ENCODE results near the gene BCAN.
"Not testable (repeated sequence)": the region's sequence is repeated elsewhere in the genome, so short reads cannot be mapped to it uniquely, and the experiment has no call there.

Gene BCAN

DNA sequence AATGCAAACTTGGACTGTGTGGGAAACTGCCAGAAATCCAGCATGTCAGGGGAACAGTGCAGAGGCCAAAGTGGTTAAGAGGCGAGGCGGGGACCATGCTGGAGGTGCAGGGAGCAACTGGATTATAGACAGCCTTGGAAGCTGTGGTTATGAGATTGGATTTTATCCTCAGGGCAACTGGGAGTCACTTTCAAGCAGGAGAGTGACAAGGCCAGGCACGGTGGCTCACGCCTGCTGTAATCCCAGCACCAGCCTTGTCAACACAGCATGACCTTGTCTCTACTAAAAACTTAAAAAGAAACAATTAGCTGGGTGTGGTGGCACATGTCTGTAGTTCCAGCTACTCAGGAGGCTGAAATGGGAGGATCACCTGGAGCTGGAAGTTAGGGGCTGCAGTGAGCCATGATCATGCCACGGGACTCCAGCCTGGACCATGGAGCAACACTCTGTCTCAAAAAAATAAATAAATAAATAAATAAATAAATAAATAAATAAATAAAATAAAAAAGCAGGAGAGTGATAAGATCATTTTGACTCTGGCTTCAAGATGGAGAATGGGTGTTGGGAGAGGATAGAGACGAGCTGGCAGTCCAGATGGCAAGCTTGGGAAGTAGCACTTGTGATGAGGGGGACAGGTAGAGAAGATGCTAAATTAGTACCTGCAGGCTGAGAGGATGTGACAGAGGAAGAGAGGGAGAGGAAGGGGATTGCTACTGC lies 19.2 kb upstream of the BCAN start:
- Histone ChIP-seq H3K4me1 (ENCODE audit: control insufficient read depth, insufficient read depth, low read length) (peaks cover 20% of the 10 kb centered on the region), H3K36me3 (ENCODE audit: control insufficient read depth, insufficient read depth, low read length) (no peaks in the 10 kb centered on the region), H3K27me3 (ENCODE audit: control insufficient read depth, insufficient read depth, low read length) (peaks cover 79% of the 10 kb centered on the region), H3K9me3 (ENCODE audit: control insufficient read depth, low read length) (no peaks in the 10 kb centered on the region), H3K9ac (ENCODE audit: low read length) (no peak overlapping the region), H3K4me3 (ENCODE audit: low read length) (no peak overlapping the region)

DNA sequence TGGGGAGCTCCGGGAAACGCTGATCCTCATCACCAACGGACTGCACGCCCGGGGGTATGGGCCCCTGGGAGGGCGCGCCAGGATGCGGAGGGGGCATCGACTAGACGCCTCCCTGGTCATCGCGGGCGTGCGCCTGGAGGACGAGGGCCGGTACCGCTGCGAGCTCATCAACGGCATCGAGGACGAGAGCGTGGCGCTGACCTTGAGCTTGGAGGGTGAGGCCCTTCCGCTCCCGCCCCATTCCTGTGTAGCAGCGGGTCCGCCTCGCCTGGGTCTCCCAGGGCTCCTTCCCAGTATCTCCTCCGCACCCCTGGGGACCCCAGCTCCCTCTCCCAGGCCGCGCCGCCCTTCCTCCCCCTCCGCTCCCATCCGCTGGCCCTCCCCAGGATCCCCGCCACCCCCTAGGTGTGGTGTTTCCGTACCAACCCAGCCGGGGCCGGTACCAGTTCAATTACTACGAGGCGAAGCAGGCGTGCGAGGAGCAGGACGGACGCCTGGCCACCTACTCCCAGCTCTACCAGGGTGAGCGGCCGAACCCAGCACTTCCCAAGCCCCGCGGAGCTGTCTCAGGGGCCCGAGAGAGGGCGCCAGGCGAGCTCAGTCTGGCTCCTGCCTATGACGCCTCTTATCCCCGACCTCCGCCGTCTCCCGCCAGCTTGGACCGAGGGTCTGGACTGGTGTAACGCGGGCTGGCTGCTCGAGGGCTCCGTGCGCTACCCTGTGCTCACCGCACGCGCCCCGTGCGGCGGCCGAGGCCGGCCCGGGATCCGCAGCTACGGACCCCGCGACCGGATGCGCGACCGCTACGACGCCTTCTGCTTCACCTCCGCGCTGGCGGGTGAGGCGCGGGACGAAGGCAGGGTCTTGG lies 17.7 kb upstream of the BCAN start:
- H3K9ac ChIP-seq (ENCODE audit: low read length) = no peak overlapping the region
- peaks cover 78% of the 10 kb centered on the region for H3K27me3 ChIP-seq (ENCODE audit: control insufficient read depth, insufficient read depth, low read length)
- H3K9me3 ChIP-seq (ENCODE audit: control insufficient read depth, low read length) = no peaks in the 10 kb centered on the region
- H3K36me3 ChIP-seq (ENCODE audit: control insufficient read depth, insufficient read depth, low read length) = no peaks in the 10 kb centered on the region
- H3K4me3 ChIP-seq (ENCODE audit: low read length) = no peak overlapping the region
- peaks cover 20% of the 10 kb centered on the region for H3K4me1 ChIP-seq (ENCODE audit: control insufficient read depth, insufficient read depth, low read length)

DNA sequence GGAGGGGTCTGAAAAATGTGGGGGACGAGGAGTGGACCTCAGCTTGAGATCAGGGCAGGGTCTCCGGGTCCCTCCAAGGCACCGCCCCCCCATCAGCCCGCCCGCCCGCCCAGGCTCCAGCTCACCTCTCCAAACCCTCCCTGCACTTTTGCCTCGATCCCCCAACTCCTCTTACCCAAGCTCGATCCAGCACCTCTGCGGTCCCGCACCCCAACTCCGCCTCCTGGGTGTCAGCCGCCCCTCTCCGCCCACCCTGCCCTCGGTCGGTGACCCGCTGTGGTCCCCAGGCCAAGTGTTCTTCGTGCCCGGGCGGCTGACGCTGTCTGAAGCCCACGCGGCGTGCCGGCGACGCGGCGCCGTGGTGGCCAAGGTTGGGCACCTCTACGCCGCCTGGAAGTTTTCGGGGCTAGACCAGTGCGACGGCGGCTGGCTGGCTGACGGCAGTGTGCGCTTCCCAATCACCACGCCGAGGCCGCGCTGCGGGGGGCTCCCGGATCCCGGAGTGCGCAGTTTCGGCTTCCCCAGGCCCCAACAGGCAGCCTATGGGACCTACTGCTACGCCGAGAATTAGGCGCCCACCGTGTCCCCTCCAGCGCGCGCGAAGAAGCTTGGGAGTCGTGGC lies 17.0 kb upstream of the BCAN start:
- H3K9ac ChIP-seq (ENCODE audit: low read length) = no peak overlapping the region
- H3K36me3 ChIP-seq (ENCODE audit: control insufficient read depth, insufficient read depth, low read length) = no peaks in the 10 kb centered on the region
- H3K9me3 ChIP-seq (ENCODE audit: control insufficient read depth, low read length) = no peaks in the 10 kb centered on the region
- H3K4me3 ChIP-seq (ENCODE audit: low read length) = no peak overlapping the region
- H3K27me3 ChIP-seq (ENCODE audit: control insufficient read depth, insufficient read depth, low read length) = peaks cover 71% of the 10 kb centered on the region
- peaks cover 20% of the 10 kb centered on the region for H3K4me1 ChIP-seq (ENCODE audit: control insufficient read depth, insufficient read depth, low read length)

DNA sequence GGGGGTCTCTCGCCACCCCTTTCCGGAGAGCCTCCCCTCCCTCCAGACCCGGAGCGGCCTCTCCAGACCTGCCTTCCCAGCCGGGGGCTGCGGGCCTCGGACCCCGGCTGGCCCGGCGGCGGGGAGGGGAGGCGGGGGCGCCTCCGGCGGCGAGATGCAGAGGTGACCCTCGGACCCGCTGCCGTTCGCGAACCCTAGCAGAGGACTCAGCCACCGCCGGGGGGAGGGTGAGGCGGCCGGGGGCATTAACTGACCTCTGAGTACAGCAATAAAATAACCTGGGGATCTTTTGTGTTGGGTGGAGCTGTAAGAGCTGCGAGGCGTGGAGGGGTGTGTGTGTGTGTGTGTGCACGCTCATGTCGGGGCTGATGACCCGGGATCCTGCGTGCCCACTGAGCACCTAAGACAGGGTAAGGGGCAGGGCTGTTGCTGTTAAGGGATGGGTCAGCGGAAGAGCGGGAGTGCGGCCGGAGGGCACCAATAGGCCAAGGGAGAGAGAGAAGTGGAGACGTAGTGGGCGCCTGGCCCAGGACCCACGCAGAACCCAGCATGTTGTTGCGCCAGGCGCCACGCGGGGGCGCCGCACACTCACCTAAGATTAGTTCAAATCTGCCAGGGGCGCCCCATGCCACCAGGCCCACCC lies 16.4 kb upstream of the BCAN start:
- Histone ChIP-seq H3K4me3 (ENCODE audit: low read length) (no peak overlapping the region), H3K9me3 (ENCODE audit: control insufficient read depth, low read length) (no peaks in the 10 kb centered on the region), H3K27me3 (ENCODE audit: control insufficient read depth, insufficient read depth, low read length) (peaks cover 73% of the 10 kb centered on the region), H3K9ac (ENCODE audit: low read length) (no peak overlapping the region), H3K4me1 (ENCODE audit: control insufficient read depth, insufficient read depth, low read length) (peaks cover 20% of the 10 kb centered on the region), H3K36me3 (ENCODE audit: control insufficient read depth, insufficient read depth, low read length) (no peaks in the 10 kb centered on the region)

DNA sequence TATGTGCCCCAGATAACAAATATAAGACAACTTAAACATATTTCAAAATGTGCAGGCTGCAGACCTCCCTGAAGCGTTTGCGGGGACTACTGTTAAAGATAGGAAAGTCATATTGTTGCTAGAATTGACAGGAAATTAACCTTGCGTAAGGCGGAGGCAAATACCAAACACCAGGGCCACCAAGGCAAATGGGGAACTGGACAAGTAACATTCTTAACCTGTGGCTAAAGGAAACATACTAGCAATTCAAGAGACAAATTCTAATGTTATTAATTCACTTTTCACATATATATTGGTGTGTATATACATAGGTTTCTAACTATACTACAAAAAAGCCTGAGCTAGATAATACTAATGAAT lies 15.9 kb upstream of the BCAN start:
- H3K9me3 ChIP-seq (ENCODE audit: control insufficient read depth, low read length) = no peaks in the 10 kb centered on the region
- H3K36me3 ChIP-seq (ENCODE audit: control insufficient read depth, insufficient read depth, low read length) = no peaks in the 10 kb centered on the region
- peaks cover 20% of the 10 kb centered on the region for H3K4me1 ChIP-seq (ENCODE audit: control insufficient read depth, insufficient read depth, low read length)
- no peak overlapping the region for H3K9ac ChIP-seq (ENCODE audit: low read length)
- no peak overlapping the region for H3K4me3 ChIP-seq (ENCODE audit: low read length)
- H3K27me3 ChIP-seq (ENCODE audit: control insufficient read depth, insufficient read depth, low read length) = peaks cover 68% of the 10 kb centered on the region

DNA sequence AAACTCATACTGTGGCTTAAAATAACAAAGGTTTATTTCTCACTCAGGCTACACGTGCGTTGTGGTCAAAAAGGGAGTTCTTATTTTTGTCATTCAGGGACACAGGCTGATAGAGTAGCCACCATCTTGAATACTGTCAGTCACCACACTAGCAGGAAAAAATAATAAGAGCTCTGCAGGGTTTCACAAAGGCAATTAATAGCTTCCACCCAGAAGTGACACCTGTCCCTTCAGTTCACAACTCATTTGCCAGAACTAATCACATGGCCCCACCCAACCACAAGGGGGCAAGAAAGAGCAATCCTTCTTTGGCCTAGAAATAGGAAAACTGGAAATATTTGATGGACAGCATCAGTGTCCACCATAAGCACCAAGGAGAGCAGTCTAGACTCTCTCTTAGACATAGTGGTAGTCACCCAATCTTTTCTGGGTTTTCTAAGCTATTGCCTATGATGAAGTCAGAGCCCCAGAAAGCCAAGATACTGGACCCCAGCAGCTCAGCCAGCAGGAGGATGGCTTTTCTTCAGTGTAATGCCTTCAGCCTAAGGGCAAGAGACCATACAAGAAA lies 14.5 kb upstream of the BCAN start:
- no peaks in the 10 kb centered on the region for H3K9me3 ChIP-seq (ENCODE audit: control insufficient read depth, low read length)
- H3K4me1 ChIP-seq (ENCODE audit: control insufficient read depth, insufficient read depth, low read length) = peaks cover 20% of the 10 kb centered on the region
- no peak overlapping the region for H3K4me3 ChIP-seq (ENCODE audit: low read length)
- H3K9ac ChIP-seq (ENCODE audit: low read length) = no peak overlapping the region
- H3K27me3 ChIP-seq (ENCODE audit: control insufficient read depth, insufficient read depth, low read length) = peaks cover 66% of the 10 kb centered on the region
- no peaks in the 10 kb centered on the region for H3K36me3 ChIP-seq (ENCODE audit: control insufficient read depth, insufficient read depth, low read length)

DNA sequence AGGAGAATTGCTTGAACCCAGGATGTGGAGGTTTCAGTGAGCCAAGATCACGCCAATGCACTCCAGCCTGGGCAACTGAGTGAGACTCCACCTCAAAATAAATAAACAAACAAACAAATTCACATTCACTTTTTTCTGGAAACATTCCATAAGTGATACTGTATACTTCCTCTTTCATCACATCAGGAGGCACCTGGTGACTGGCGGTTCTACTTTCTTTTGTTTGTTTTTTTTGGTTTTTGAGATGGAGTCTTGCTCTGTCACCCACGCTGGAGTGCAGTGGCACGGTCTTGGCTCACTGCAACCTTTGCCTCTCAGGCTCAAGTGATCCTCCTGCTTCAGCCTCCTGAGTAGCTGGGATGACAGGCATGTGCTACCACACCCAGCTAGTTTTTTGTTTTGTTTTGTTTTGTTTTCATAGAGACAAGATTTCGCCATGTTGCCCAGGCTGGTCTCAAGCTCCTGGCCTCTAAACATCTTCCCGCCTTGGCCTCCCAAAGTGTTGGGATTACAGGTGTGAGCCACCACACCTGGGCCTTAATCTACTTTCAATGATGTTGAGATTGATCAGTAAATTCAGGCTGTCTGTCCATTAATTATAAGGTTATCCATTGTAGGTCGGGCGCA lies 12.0 kb upstream of the BCAN start:
- Histone ChIP-seq H3K9me3 (ENCODE audit: control insufficient read depth, low read length) (no peaks in the 10 kb centered on the region), H3K27me3 (ENCODE audit: control insufficient read depth, insufficient read depth, low read length) (peaks cover 61% of the 10 kb centered on the region), H3K9ac (ENCODE audit: low read length) (no peak overlapping the region), H3K36me3 (ENCODE audit: control insufficient read depth, insufficient read depth, low read length) (no peaks in the 10 kb centered on the region), H3K4me3 (ENCODE audit: low read length) (no peak overlapping the region), H3K4me1 (ENCODE audit: control insufficient read depth, insufficient read depth, low read length) (peaks cover 8% of the 10 kb centered on the region)

DNA sequence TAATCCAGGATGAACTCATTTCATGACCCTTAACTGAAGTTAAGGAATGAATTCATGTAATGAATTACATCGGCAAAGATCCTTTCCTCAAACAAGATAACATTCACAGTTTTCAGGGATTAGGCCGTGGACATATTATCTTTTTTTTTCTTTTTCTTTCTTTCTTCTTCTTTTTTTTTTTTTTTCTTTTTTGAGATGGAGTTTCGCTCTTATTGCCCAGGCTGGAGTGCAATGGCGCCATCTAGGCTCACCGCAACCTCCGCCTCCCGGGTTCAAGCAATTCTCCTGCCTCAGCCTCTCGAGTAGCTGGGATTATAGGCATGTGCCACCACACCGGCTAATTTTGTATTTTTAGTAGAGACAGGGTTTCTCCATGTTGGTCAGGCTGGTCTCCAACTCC lies 10.8 kb upstream of the BCAN start:
- H3K27me3 ChIP-seq (ENCODE audit: control insufficient read depth, insufficient read depth, low read length) = peaks cover 51% of the 10 kb centered on the region
- not testable (repeated sequence) for H3K4me1 ChIP-seq (ENCODE audit: control insufficient read depth, insufficient read depth, low read length); H3K4me3 ChIP-seq (ENCODE audit: low read length); H3K9me3 ChIP-seq (ENCODE audit: control insufficient read depth, low read length); H3K36me3 ChIP-seq (ENCODE audit: control insufficient read depth, insufficient read depth, low read length); H3K9ac ChIP-seq (ENCODE audit: low read length)

DNA sequence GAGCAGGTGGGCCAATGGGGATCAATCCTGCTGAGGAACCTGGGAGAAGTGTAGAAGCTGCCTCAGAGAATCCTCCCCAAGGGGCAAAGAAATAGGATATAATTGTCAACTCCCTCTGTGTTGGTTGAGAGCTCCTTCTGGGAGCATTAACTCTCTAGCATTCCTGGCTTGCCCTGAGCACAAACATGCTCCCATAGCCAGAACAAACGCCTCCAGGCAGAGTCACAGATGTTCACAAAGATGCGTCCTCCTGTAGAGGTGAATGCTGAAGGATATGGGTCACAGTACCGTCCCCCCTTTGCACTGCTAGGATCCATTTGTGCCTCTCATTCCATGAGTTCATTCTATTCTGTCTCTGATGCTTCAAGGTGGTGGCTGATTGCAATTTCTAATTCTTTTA lies 9.6 kb upstream of the BCAN start:
- Histone ChIP-seq H3K27me3 (ENCODE audit: control insufficient read depth, insufficient read depth, low read length) (peaks cover 44% of the 10 kb centered on the region), H3K4me3 (ENCODE audit: low read length) (no peak overlapping the region), H3K36me3 (ENCODE audit: control insufficient read depth, insufficient read depth, low read length) (no peaks in the 10 kb centered on the region), H3K9ac (ENCODE audit: low read length) (no peak overlapping the region), H3K9me3 (ENCODE audit: control insufficient read depth, low read length) (no peaks in the 10 kb centered on the region), H3K4me1 (ENCODE audit: control insufficient read depth, insufficient read depth, low read length) (no peaks in the 10 kb centered on the region)

DNA sequence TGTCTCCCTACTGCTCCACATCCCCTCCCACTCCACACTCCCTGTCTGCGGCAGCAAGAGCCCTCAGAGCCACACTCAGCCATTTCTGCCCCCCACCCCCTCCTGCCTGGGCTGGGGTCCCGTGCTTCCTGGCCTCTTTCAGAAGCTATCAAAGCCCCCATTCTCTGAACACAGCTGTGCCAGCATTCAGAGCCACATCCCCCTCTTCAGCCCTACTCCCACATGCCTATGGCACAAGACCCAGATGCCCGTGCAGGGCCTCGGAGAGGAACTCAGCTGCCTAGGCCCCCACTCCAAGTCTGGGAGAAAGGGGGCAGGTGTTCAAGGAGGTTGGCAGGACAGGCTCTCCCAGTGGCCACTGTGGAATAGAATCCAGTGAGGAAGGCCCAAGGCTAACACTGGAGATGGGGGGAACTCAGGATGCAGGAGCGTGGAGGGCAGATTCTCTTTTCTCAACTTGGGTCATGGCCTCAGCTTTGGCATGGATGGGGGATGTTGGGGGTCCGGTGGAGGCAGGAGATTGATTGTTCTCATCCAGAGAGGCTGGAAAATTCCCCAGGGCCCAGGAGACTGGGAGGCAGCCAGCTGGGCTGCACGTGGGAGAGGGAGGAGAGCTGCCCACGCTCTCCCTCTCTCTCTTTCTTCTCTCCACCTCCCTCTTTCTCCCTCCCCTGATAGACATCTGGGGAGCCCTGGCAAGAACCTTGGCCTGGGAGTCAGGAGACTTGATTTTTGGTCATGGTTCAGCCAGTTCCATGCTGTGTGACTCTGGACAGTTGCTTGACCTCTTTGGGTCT lies 3.5 kb upstream of the BCAN start:
- no peak overlapping the region for H3K9ac ChIP-seq (ENCODE audit: low read length)
- peaks cover 71% of the 10 kb centered on the region for H3K27me3 ChIP-seq (ENCODE audit: control insufficient read depth, insufficient read depth, low read length)
- no peak overlapping the region for H3K4me3 ChIP-seq (ENCODE audit: low read length)
- H3K9me3 ChIP-seq (ENCODE audit: control insufficient read depth, low read length) = no peaks in the 10 kb centered on the region
- peaks cover 11% of the 10 kb centered on the region for H3K4me1 ChIP-seq (ENCODE audit: control insufficient read depth, insufficient read depth, low read length)
- no peaks in the 10 kb centered on the region for H3K36me3 ChIP-seq (ENCODE audit: control insufficient read depth, insufficient read depth, low read length)

DNA sequence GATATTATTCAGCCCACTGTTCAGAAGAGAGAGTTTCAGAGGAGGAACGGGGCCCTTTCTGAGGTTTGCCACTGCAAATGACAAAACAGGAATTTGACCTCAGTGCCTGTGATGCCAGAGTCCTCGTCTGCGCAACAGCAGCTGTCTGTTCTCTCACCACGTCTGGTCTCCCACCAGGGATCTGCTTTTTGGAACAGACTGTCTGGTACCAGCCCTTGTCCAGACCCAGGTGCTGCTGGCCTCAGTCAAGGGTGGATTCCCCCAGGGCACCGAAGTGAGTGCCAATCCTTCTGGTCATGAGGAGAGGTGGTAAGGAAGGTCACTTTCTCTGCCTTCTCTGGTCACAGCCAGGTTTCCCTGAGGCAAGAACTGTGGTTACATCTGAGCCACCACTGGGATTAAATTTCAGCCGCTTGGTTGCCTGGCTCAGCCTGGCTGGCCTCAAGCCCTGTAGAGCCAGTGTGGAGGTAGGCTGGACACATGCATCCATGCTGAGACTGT lies 2.3 kb upstream of the BCAN start:
- Histone ChIP-seq H3K4me1 (ENCODE audit: control insufficient read depth, insufficient read depth, low read length) (peaks cover 11% of the 10 kb centered on the region), H3K27me3 (ENCODE audit: control insufficient read depth, insufficient read depth, low read length) (peaks cover 78% of the 10 kb centered on the region)

More for the DNA sequence above, 2.3 kb upstream of the BCAN start:
- H3K9me3 ChIP-seq (ENCODE audit: control insufficient read depth, low read length) = no peaks in the 10 kb centered on the region
- H3K36me3 ChIP-seq (ENCODE audit: control insufficient read depth, insufficient read depth, low read length) = no peaks in the 10 kb centered on the region
- no peak overlapping the region for H3K9ac ChIP-seq (ENCODE audit: low read length)
- no peak overlapping the region for H3K4me3 ChIP-seq (ENCODE audit: low read length)
